ENCODE measurements around the gene PCAT7. TPM values are rescaled to one million over a fixed set of nuclear protein-coding genes. Genes with fewer than 3 reads are reported as not detected.
"Not testable (repeated sequence)": the region's sequence is repeated elsewhere in the genome, so short reads cannot be mapped to it uniquely, and the experiment has no call there.

The PCAT7 gene
- not detected in 2 replicates for total RNA-seq

DNA sequence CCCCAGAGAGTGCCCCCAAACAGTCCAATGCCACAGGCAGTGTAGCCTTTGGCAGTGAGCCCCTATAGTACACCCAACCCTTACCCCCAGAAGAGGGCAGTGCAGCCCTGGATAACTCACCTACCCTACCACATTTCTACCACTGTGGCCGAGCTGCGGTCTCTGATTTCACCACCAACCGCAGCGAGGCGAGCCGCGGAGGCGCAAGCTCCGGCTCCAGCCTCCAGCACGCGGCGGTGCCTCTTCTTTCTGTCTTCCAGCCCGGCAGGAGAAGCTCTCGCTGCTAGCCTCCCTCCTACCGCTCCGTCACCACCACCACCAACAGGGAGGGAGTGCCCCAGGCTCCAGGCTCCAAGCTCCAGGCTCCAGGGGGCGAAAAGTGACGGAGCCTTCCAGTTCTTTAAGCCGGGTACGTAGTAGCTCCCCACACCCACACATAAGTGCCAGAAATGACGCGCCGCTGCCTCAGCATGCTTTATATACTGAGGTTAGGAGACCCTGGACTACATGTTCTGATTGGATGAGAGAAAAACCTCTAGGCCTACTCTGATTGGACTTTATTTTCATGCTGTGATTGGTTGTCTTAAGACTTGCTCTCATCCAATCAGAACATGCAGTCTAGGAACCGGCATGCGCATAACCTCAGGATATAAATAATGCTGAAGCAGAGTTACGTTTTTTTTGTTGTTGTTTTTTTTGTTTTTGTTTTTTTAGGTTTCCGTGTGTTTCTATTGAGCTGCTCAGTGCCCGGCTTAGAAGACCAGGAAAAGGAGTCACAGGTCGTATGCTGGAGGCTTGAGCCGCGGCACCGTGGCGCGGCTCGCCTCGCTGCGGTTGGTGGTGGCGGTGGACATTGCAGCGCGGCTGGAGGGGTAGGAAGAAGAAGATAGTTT is at the start of gene PCAT7:
PCAT7 (plus strand) TSS at position 645 of the 893 bp plus-strand sequence.
- TF ChIP-seq CTCF (conservative IDR thresholded peaks at IDR 0.05; ENCODE audit: low read depth, low read length): peak; percentile 62
- H3K4me3 ChIP-seq (ENCODE audit: low read depth, low read length): peak within 1 kb of the TSS; percentile 71
- DNase-seq (ENCODE audit: low read depth): peak; percentile 50

DNA sequence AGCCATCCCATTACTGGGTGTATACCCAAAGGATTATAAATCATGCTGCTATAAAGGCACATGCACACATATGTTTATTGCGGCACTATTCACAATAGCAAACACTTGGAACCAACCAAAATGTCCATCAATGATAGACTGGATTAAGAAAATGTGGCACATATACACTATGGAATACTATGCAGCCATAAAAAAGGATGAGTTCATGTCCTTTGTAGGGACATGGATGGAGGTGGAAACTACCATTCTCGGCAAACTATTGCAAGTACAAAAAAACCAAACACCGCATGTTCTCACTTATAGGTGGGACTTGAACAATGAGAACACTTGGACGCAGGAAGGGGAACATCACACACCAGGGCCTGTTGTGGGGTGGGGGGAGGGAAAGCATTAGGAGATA is 48.5 kb upstream of the PCAT7 start:
- H3K4me3 ChIP-seq (ENCODE audit: low read depth, low read length); DNase-seq (ENCODE audit: low read depth): not testable (repeated sequence)

DNA sequence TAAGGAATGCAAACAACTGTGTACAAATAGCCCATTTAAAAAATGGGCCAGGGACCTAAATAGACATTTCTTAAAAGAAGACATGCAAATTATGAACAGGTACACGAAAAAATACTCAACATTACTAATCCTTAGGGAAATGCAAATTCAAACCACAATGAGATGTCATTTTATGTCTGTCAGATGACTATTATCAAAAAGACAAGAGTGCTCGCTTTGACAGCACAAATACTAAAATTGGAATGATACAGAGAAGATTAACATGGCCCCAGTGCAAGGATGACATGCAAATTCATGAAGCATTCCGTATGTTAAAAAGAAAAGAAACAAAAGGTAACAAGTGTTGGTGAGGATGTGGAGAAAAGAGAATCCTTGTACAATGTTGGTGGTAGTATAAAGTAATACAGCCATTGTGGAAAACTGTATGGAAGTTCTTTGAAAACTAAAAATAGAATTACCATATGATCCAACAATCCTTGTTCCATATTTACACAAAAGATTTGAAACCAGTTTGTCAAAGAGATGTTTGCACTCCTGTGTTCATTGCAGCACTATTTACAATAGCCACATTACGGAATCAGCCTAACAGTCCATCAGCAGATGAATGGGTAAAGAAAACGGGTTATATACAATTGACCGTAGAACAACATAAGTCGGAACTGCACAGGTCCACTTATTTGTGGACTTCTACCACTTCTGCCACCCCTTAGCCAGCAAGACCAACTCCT is 47.2 kb upstream of the PCAT7 start:
- TF ChIP-seq CTCF (conservative IDR thresholded peaks at IDR 0.05; ENCODE audit: low read depth, low read length): no peak
- H3K4me3 ChIP-seq (ENCODE audit: low read depth, low read length): no peak overlapping the region
- DNase-seq (ENCODE audit: low read depth): no peak

GRCh38 chr9:94511134-94511954 is 43.5 kb upstream of the PCAT7 start:
- no peak overlapping the region for H3K4me3 ChIP-seq (ENCODE audit: low read depth, low read length)
- TF ChIP-seq CTCF (conservative IDR thresholded peaks at IDR 0.05; ENCODE audit: low read depth, low read length): no peak
- no peak for DNase-seq (ENCODE audit: low read depth)

DNA sequence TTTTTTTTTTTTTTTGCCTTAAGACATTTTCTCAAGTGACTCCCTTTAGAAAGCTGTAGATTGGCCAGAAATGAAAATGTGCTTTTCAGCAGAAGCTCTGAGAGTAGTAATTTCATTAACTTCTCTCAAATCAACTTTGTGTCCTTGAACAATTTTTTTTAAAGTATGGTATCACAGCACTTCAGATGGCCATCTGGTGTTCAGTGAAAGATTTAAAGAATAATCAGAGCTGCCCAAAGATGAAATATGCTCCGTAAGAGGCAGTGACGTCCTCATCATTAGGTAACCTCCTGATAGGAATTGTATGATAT is 43.0 kb upstream of the PCAT7 start:
- TF ChIP-seq CTCF (conservative IDR thresholded peaks at IDR 0.05; ENCODE audit: low read depth, low read length): no peak
- H3K4me3 ChIP-seq (ENCODE audit: low read depth, low read length): no peak overlapping the region
- DNase-seq (ENCODE audit: low read depth): no peak

DNA sequence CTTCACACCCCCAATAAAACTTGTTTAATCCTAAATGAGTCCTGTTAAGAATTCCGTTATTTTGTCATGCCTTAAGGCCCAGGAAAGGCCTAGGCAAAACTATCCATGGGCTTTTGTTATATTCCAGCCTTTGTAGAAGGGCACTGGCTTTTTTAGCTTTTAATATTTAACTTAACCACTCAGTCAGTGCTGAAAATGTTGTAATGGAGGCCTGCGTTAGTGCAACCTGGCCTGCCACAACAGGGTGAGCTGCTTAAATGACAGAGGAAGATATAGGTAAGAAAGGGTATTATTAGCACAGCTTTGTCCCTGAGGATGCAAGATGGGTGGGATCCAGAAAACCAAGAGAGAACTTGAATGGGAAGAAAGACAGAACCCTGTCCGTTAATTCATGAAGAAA is 40.2 kb upstream of the PCAT7 start:
- DNase-seq (ENCODE audit: low read depth): no peak
- H3K4me3 ChIP-seq (ENCODE audit: low read depth, low read length): no peak overlapping the region
- no peak for TF ChIP-seq CTCF (conservative IDR thresholded peaks at IDR 0.05; ENCODE audit: low read depth, low read length)

DNA sequence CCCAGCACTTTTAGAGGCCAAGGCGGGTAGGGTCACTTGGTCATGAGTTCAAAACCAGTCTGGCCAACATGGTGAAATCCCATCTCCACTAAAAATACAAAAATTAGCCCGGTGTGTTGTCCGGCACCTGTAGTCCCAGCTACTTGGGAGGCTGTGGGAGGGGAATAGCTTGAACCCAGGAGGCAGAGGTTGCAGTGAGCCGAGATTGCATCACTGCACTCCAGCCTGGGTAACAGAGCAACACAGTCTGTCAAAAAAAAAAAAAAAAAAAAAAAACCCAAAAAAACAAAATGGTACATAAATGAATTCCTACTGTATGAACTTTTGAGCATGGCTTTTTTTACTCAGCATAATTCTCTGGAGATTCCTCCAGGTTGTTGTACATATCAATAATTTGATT is 37.6 kb upstream of the PCAT7 start:
- H3K4me3 ChIP-seq (ENCODE audit: low read depth, low read length): no peak overlapping the region
- TF ChIP-seq CTCF (conservative IDR thresholded peaks at IDR 0.05; ENCODE audit: low read depth, low read length): no peak
- DNase-seq (ENCODE audit: low read depth): no peak

Data from epithelial cell of proximal tubule (primary cell).